KOPT-K1 (cell line): ENCODE data around the gene S100A12.
"Not testable (repeated sequence)": the region's sequence is repeated elsewhere in the genome, so short reads cannot be mapped to it uniquely, and the experiment has no call there.

Source experiments
- H3K27ac ChIP-seq: fragments of 200-600 bp; sonication (generic); 2 replicates; pipeline ENCODE4 v1.5.1; 2016; ENCODE audit warnings: antibody characterized with exemption, mild to moderate bottlenecking, low read depth, low read length; ENCODE audit not compliant: poor library complexity, severe bottlenecking
- H3K36me3 ChIP-seq: fragments of 200-600 bp; sonication (generic); 2 replicates; pipeline ENCODE4 v1.5.1; 2017; ENCODE audit warnings: antibody characterized with exemption, mild to moderate bottlenecking, low read length, moderate library complexity; ENCODE audit not compliant: insufficient read depth
- H3K9me3 ChIP-seq: fragments of 200-600 bp; sonication (generic); 2 replicates; pipeline ENCODE4 v1.5.1; 2017; ENCODE audit warnings: antibody characterized with exemption, low read length, mild to moderate bottlenecking; ENCODE audit not compliant: insufficient read depth, poor library complexity, severe bottlenecking

Gene S100A12

GRCh38 chr1:153375511-153375910, at the start of gene S100A12:
Gene S100A12 (minus strand): TSS chr1:153375621. CDS start chr1:153374592, 1,029 bp downstream.
- Histone ChIP-seq H3K27ac (no peak within 1 kb of the TSS), H3K9me3 (no peaks in the 10 kb centered on the region), H3K36me3 (no peaks in the 10 kb centered on the region)

GRCh38 chr1:153422450-153423068, 47.1 kb upstream of the S100A12 start:
- Histone ChIP-seq H3K36me3 (no peaks in the 10 kb centered on the region), H3K27ac (no peak overlapping the region), H3K9me3 (no peaks in the 10 kb centered on the region)

GRCh38 chr1:153420306-153420705, 44.9 kb upstream of the S100A12 start:
- Histone ChIP-seq H3K27ac (no peak overlapping the region), H3K9me3 (no peaks in the 10 kb centered on the region), H3K36me3 (no peaks in the 10 kb centered on the region)

- H3K36me3 ChIP-seq, H3K27ac ChIP-seq, H3K9me3 ChIP-seq: not testable (repeated sequence)
Observed at GRCh38 chr1:153419436-153419793, 44.0 kb upstream of the S100A12 start.

GRCh38 chr1:153418758-153419435, 43.5 kb upstream of the S100A12 start:
- H3K36me3 ChIP-seq, H3K27ac ChIP-seq, H3K9me3 ChIP-seq: not testable (repeated sequence)

- Histone ChIP-seq H3K9me3 (no peaks in the 10 kb centered on the region), H3K27ac (no peak overlapping the region), H3K36me3 (no peaks in the 10 kb centered on the region)
Observed at GRCh38 chr1:153417136-153417888, 41.9 kb upstream of the S100A12 start.

- Histone ChIP-seq H3K36me3 (no peaks in the 10 kb centered on the region), H3K9me3 (no peaks in the 10 kb centered on the region), H3K27ac (no peak within 1 kb of the TSS)
Observed at GRCh38 chr1:153415850-153416570, 40.6 kb upstream of the S100A12 start, which contains the start of gene S100A7A. Gene S100A7A (plus strand): TSS chr1:153416520. CDS start chr1:153418083, 1,563 bp downstream.

- not testable (repeated sequence) for H3K27ac ChIP-seq, H3K9me3 ChIP-seq, H3K36me3 ChIP-seq
Observed at GRCh38 chr1:153413961-153414360, 38.5 kb upstream of the S100A12 start.

GRCh38 chr1:153407274-153407673, 31.9 kb upstream of the S100A12 start:
- H3K36me3 ChIP-seq, H3K9me3 ChIP-seq, H3K27ac ChIP-seq: not testable (repeated sequence)

GRCh38 chr1:153405825-153406599, 30.6 kb upstream of the S100A12 start:
- not testable (repeated sequence) for H3K27ac ChIP-seq, H3K9me3 ChIP-seq

GRCh38 chr1:153404768-153405167, 29.3 kb upstream of the S100A12 start:
- H3K36me3 ChIP-seq = no peaks in the 10 kb centered on the region
- H3K27ac ChIP-seq = no peak overlapping the region
- H3K9me3 ChIP-seq = no peaks in the 10 kb centered on the region

More at GRCh38 chr1:153405825-153406599, 30.6 kb upstream of the S100A12 start:
- not testable (repeated sequence) for H3K36me3 ChIP-seq

GRCh38 chr1:153404086-153404635, 28.7 kb upstream of the S100A12 start:
- Histone ChIP-seq H3K27ac (no peak overlapping the region), H3K9me3 (no peaks in the 10 kb centered on the region), H3K36me3 (no peaks in the 10 kb centered on the region)

- Histone ChIP-seq H3K27ac (no peak overlapping the region), H3K36me3 (no peaks in the 10 kb centered on the region), H3K9me3 (no peaks in the 10 kb centered on the region)
Observed at GRCh38 chr1:153403421-153404085, 28.1 kb upstream of the S100A12 start.

- H3K36me3 ChIP-seq = no peaks in the 10 kb centered on the region
- no peak overlapping the region for H3K27ac ChIP-seq
- no peaks in the 10 kb centered on the region for H3K9me3 ChIP-seq
Observed at GRCh38 chr1:153402226-153402625, 26.8 kb upstream of the S100A12 start.
